Measurements from ENCODE around the gene CEP85. TPM values are rescaled to one million over a fixed set of nuclear protein-coding genes. Genes with fewer than 3 reads are reported as not detected.

The CEP85 gene
- total and polyA plus RNA-seq, 2 of the 13 experiments (the other 11 are each of a cell fraction or from before 2014, with no cell fraction given) = 16.1 to 26.7 TPM

GRCh38 chr1:26265405-26265804 lies 31.4 kb downstream of the CEP85 start (continued):
- TF ChIP-seq ZC3H13 (CRISPR knock-in tag; IDR thresholded peaks at IDR 0.05) (no peak), NCOR1 (IDR thresholded peaks at IDR 0.05; ENCODE audit: borderline replicate concordance, low read length) (no peak), RELA (CRISPR knock-in tag; IDR thresholded peaks at IDR 0.05) (no peak), ZBTB7A (CRISPR knock-in tag; IDR thresholded peaks at IDR 0.05) (no peak), ZNF451 (CRISPR knock-in tag; IDR thresholded peaks at IDR 0.05) (no peak), ZNF44 (CRISPR knock-in tag; IDR thresholded peaks at IDR 0.05) (no peak), KLF9 (CRISPR knock-in tag; IDR thresholded peaks at IDR 0.05; ENCODE audit: low read depth) (no peak)
- TF ChIP-seq, protein P1, sequence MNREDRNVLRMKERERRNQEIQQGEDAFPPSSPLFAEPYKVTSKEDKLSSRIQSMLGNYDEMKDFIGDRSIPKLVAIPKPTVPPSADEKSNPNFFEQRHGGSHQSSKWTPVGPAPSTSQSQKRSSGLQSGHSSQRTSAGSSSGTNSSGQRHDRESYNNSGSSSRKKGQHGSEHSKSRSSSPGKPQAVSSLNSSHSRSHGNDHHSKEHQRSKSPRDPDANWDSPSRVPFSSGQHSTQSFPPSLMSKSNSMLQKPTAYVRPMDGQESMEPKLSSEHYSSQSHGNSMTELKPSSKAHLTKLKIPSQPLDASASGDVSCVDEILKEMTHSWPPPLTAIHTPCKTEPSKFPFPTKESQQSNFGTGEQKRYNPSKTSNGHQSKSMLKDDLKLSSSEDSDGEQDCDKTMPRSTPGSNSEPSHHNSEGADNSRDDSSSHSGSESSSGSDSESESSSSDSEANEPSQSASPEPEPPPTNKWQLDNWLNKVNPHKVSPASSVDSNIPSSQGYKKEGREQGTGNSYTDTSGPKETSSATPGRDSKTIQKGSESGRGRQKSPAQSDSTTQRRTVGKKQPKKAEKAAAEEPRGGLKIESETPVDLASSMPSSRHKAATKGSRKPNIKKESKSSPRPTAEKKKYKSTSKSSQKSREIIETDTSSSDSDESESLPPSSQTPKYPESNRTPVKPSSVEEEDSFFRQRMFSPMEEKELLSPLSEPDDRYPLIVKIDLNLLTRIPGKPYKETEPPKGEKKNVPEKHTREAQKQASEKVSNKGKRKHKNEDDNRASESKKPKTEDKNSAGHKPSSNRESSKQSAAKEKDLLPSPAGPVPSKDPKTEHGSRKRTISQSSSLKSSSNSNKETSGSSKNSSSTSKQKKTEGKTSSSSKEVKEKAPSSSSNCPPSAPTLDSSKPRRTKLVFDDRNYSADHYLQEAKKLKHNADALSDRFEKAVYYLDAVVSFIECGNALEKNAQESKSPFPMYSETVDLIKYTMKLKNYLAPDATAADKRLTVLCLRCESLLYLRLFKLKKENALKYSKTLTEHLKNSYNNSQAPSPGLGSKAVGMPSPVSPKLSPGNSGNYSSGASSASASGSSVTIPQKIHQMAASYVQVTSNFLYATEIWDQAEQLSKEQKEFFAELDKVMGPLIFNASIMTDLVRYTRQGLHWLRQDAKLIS (CRISPR knock-in tag; IDR thresholded peaks at IDR 0.05) = no peak
- TF ChIP-seq, protein P2, sequence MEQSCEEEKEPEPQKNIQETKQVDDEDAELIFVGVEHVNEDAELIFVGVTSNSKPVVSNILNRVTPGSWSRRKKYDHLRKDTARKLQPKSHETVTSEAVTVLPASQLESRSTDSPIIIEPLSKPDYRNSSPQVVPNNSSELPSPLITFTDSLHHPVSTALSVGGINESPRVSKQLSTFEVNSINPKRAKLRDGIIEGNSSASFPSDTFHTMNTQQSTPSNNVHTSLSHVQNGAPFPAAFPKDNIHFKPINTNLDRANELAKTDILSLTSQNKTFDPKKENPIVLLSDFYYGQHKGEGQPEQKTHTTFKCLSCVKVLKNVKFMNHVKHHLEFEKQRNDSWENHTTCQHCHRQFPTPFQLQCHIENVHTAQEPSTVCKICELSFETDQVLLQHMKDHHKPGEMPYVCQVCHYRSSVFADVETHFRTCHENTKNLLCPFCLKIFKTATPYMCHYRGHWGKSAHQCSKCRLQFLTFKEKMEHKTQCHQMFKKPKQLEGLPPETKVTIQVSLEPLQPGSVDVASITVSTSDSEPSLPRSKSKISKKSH (CRISPR knock-in tag; IDR thresholded peaks at IDR 0.05; ENCODE audit: borderline replicate concordance) = no peak

Data from HepG2 (cell line).